WTC11 (cell line): ENCODE results near the gene ALOX12B. TPM values are rescaled to one million over a fixed set of nuclear protein-coding genes. Genes with fewer than 3 reads are reported as not detected.

ENCODE experiments used
- ATAC-seq: fragments of 200-7000 bp; cut with Tn5 transposase; 2 replicates; pipeline ENCODE4 v1.10.0; 2021; ENCODE audit warnings: mild to moderate bottlenecking, moderate library complexity
- CTCF ChIA-PET: fragments of 300-600 bp; sonication (Branson Sonifier 250); formaldehyde crosslinking; loops from one replicate; lab custom pipeline; 2021; ENCODE audit warnings: antibody characterized with exemption; lab: Charles Lee
- POLR2A ChIA-PET: fragments of 350-600 bp; sonication (Branson Sonifier 250); formaldehyde crosslinking; loops from one replicate; lab custom pipeline; 2021; ENCODE audit warnings: antibody characterized with exemption; lab: Charles Lee
- DNase-seq: peaks from one replicate; pipeline ENCODE4 v3.0.0; 2021; ENCODE audit warnings: low spot score
- H3K27ac Mint-ChIP-seq: 2 replicates; pipeline ENCODE4 v1.8.0; 2021; ENCODE audit warnings: mixed read lengths
- H3K27me3 Mint-ChIP-seq: 2 replicates; pipeline ENCODE4 v1.8.0; 2021; ENCODE audit warnings: low read depth, mild to moderate bottlenecking, moderate library complexity, mixed read lengths
- H3K36me3 Mint-ChIP-seq: 2 replicates; pipeline ENCODE4 v1.8.0; 2021; ENCODE audit warnings: mixed read lengths
- H3K4me1 Mint-ChIP-seq: 2 replicates; pipeline ENCODE4 v1.8.0; 2022; ENCODE audit warnings: mixed read lengths
- H3K4me3 Mint-ChIP-seq: 2 replicates; pipeline ENCODE4 v1.8.0; 2021; ENCODE audit warnings: mild to moderate bottlenecking, moderate library complexity, mixed read lengths
- H3K9me3 Mint-ChIP-seq: 2 replicates; pipeline ENCODE4 v1.8.0; 2021; ENCODE audit warnings: mixed read lengths
- ATF1 ChIP-seq: sonication (generic); formaldehyde crosslinking; IDR thresholded peaks from 2 replicates; pipeline ENCODE4 v1.8.1; 2023; ENCODE audit warnings: mild to moderate bottlenecking, moderate library complexity, missing genetic modification reagents
- ATF3 ChIP-seq: sonication (generic); formaldehyde crosslinking; conservative IDR thresholded peaks from 2 replicates; pipeline ENCODE4 v1.8.1; 2022; ENCODE audit warnings: mild to moderate bottlenecking, missing genetic modification reagents
- CBFB ChIP-seq: sonication (generic); formaldehyde crosslinking; IDR thresholded peaks from 2 replicates; pipeline ENCODE4 v1.8.1; 2022; ENCODE audit warnings: mild to moderate bottlenecking, low read depth, missing genetic modification reagents
- CREB1 ChIP-seq: sonication (generic); formaldehyde crosslinking; IDR thresholded peaks from 2 replicates; pipeline ENCODE4 v1.8.0; 2023; ENCODE audit warnings: mild to moderate bottlenecking, missing genetic modification reagents
- CREM ChIP-seq: sonication (generic); formaldehyde crosslinking; IDR thresholded peaks from 2 replicates; pipeline ENCODE4 v1.8.1; 2022; ENCODE audit warnings: mild to moderate bottlenecking, missing genetic modification reagents, moderate library complexity
- ELF4 ChIP-seq: sonication (generic); formaldehyde crosslinking; IDR thresholded peaks from 2 replicates; pipeline ENCODE4 v1.8.1; 2022; ENCODE audit warnings: low read depth, mild to moderate bottlenecking, moderate library complexity, missing genetic modification reagents
- ERG ChIP-seq: fragments of 250-450 bp; sonication (Bioruptor Pico); IDR thresholded peaks from 2 replicates; pipeline ENCODE4 v1.8.0; 2021; ENCODE audit warnings: mild to moderate bottlenecking
- ETV6 ChIP-seq: sonication (generic); formaldehyde crosslinking; IDR thresholded peaks from 2 replicates; pipeline ENCODE4 v1.8.1; 2022; ENCODE audit warnings: mild to moderate bottlenecking, missing genetic modification reagents
- HMGXB4 ChIP-seq: sonication (generic); formaldehyde crosslinking; IDR thresholded peaks from 2 replicates; pipeline ENCODE4 v1.8.1; 2023; ENCODE audit warnings: mild to moderate bottlenecking, moderate library complexity, missing genetic modification reagents
- KAT7 ChIP-seq: sonication (generic); formaldehyde crosslinking; IDR thresholded peaks from 2 replicates; pipeline ENCODE4 v1.8.1; 2023; ENCODE audit warnings: missing genetic modification reagents, mild to moderate bottlenecking, borderline replicate concordance
- NFATC4 ChIP-seq: fragments of 250-450 bp; sonication (Bioruptor Pico); IDR thresholded peaks from 2 replicates; pipeline ENCODE4 v1.9.0; 2021; ENCODE audit warnings: mild to moderate bottlenecking
- NFE2L1 ChIP-seq: sonication (generic); formaldehyde crosslinking; IDR thresholded peaks from 2 replicates; pipeline ENCODE4 v1.8.1; 2023; ENCODE audit warnings: missing genetic modification reagents
- NFYB ChIP-seq: sonication (generic); formaldehyde crosslinking; conservative IDR thresholded peaks from 2 replicates; pipeline ENCODE4 v1.8.0; 2022; ENCODE audit warnings: low read depth, missing genetic modification reagents
- NR2C2 ChIP-seq: sonication (generic); formaldehyde crosslinking; IDR thresholded peaks from 2 replicates; pipeline ENCODE4 v1.8.0; 2022; ENCODE audit warnings: mild to moderate bottlenecking, missing genetic modification reagents
- RELA ChIP-seq: sonication (generic); formaldehyde crosslinking; IDR thresholded peaks from 2 replicates; pipeline ENCODE4 v1.8.1; 2022; ENCODE audit warnings: missing genetic modification reagents, mild to moderate bottlenecking, borderline replicate concordance
- RORB ChIP-seq: fragments of 250-450 bp; sonication (Bioruptor Pico); IDR thresholded peaks from 2 replicates; pipeline ENCODE4 v1.9.0; 2021; ENCODE audit warnings: mild to moderate bottlenecking
- SMAD4 ChIP-seq: sonication (generic); formaldehyde crosslinking; IDR thresholded peaks from 2 replicates; pipeline ENCODE4 v1.8.0; 2022; ENCODE audit warnings: mild to moderate bottlenecking, missing genetic modification reagents
- SOX15 ChIP-seq: fragments of 250-450 bp; sonication (Bioruptor Pico); IDR thresholded peaks from 2 replicates; pipeline ENCODE4 v1.9.0; 2021; ENCODE audit warnings: mild to moderate bottlenecking
- TCF7 ChIP-seq: sonication (generic); formaldehyde crosslinking; IDR thresholded peaks from 2 replicates; pipeline ENCODE4 v1.8.0; 2022; ENCODE audit warnings: mild to moderate bottlenecking, low read depth, missing genetic modification reagents, moderate library complexity
- ZBTB21 ChIP-seq: sonication (generic); formaldehyde crosslinking; IDR thresholded peaks from 2 replicates; pipeline ENCODE4 v1.8.1; 2023; ENCODE audit warnings: mild to moderate bottlenecking, missing genetic modification reagents, borderline replicate concordance
- ZNF138 ChIP-seq: sonication (generic); formaldehyde crosslinking; conservative IDR thresholded peaks from 2 replicates; pipeline ENCODE4 v1.8.1; 2022; ENCODE audit warnings: mild to moderate bottlenecking, moderate library complexity, missing genetic modification reagents
- ZNF219 ChIP-seq: sonication (generic); formaldehyde crosslinking; IDR thresholded peaks from 2 replicates; pipeline ENCODE4 v1.8.0; 2023; ENCODE audit warnings: missing genetic modification reagents, mild to moderate bottlenecking, borderline replicate concordance
- ZNF232 ChIP-seq: sonication (generic); formaldehyde crosslinking; IDR thresholded peaks from 2 replicates; pipeline ENCODE4 v1.8.0; 2022; ENCODE audit warnings: mild to moderate bottlenecking, missing genetic modification reagents
- ZNF317 ChIP-seq: sonication (generic); formaldehyde crosslinking; IDR thresholded peaks from 2 replicates; pipeline ENCODE4 v1.8.1; 2023; ENCODE audit warnings: low read depth, mild to moderate bottlenecking, moderate library complexity, missing genetic modification reagents, borderline replicate concordance
- ZNF396 ChIP-seq: fragments of 250-450 bp; sonication (Bioruptor Pico); IDR thresholded peaks from 2 replicates; pipeline ENCODE4 v1.8.0; 2021; ENCODE audit warnings: mild to moderate bottlenecking, moderate library complexity, borderline replicate concordance
- ZNF416 ChIP-seq: fragments of 250-450 bp; sonication (Bioruptor Pico); IDR thresholded peaks from 2 replicates; pipeline ENCODE4 v1.9.0; 2021; ENCODE audit warnings: mild to moderate bottlenecking, inconsistent platforms
- ZNF425 ChIP-seq: fragments of 250-450 bp; sonication (Bioruptor Pico); conservative IDR thresholded peaks from 2 replicates; pipeline ENCODE4 v1.9.0; 2021; ENCODE audit warnings: mild to moderate bottlenecking
- total RNA-seq: library from RNA; stranded (reverse); gene quantifications from 3 replicates; pipeline ENCODE4 v1.2.3, GENCODE V29; 2021
- TF ChIP-seq, protein P1 (sequence below): sonication (generic); formaldehyde crosslinking; IDR thresholded peaks from 2 replicates; pipeline ENCODE4 v1.8.1; 2023; ENCODE audit warnings: mild to moderate bottlenecking, missing genetic modification reagents
- TF ChIP-seq, protein P2 (sequence below): sonication (generic); formaldehyde crosslinking; conservative IDR thresholded peaks from 2 replicates; pipeline ENCODE4 v1.8.1; 2023; ENCODE audit warnings: mild to moderate bottlenecking, low read depth, missing genetic modification reagents, moderate library complexity

ALOX12B gene
- total RNA-seq, 1 experiment from 2014 or later: 0.72 TPM

DNA sequence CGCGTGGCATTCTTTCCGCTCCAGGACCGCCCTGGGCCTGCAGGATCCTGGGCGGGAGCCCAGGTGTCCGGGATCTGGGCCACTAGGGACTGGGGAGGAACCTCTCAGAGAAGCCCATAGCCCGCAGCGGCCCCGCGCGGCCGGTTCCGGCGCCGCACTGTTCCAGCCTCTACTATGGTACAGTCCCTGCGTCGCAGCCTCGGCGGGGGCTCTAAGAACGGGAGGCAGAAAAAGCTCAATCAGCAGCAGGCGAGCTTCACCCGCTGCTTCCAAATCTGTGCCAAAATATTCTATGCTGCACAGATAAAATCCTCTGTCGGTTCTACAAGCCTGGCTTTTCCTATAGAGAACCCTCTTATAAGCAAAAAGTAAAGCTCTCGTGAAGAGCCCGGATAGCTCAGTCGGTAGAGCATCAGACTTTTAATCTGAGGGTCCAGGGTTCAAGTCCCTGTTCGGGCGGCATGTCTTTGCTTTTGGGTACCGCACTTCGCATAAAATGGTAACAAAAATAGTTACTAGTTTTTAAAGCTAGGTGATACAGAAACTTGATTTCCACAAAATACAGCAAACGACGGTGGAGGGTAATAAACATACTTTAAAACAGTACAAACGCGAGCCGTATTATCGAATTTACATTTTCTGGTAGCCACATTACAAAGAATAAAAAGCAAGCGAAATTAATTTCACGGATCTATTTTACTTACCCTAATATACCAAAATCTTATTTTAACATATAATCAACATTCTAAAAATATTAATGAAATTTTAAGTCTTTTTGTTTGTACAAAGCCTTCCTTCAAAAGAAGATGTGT lies 31.5 kb upstream of the ALOX12B start:
- ATAC-seq: peak; percentile 44
- peak; percentile 91 for DNase-seq
- Mint-ChIP-seq H3K27me3 (peaks cover 73% of the 10 kb centered on the region), H3K9me3 (no peaks in the 10 kb centered on the region), H3K27ac (0 out of 2 replicates have a peak overlapping the region, but pooled peaks have one; percentile 69), H3K36me3 (no peaks in the 10 kb centered on the region), H3K4me1 (peaks cover 9% of the 10 kb centered on the region), H3K4me3 (peak overlapping the region; percentile 85)
- ChIA-PET CTCF (interaction anchor here (0.6 to 9.8 kb wide), 38 partner anchors 10 to 494 kb away, joined by 3 to 118 read pairs (median 5); partner anchors contain the start of genes AURKB, CYB5D1, KCNAB3 and KRABD2), POLR2A (interaction anchor here (0.6 to 1.3 kb wide), 6 partner anchors 15 to 257 kb away, joined by 3 to 7 read pairs (median 4); partner anchors contain the start of gene KRABD2)
- TF ChIP-seq ELF4: no peak
- TF ChIP-seq ZNF396 (CRISPR knock-in tag): no peak
- TF ChIP-seq NFYB (CRISPR knock-in tag): no peak
- TF ChIP-seq HMGXB4 (CRISPR knock-in tag): peak; percentile 83
- no peak for TF ChIP-seq SOX15 (CRISPR knock-in tag)
- TF ChIP-seq TCF7: no peak
- 0 out of 2 replicates have a peak, but pooled peaks have one; percentile 26 for TF ChIP-seq RELA (CRISPR knock-in tag)
- no peak for TF ChIP-seq NFE2L1
- no peak for TF ChIP-seq ZNF219 (CRISPR knock-in tag)
- TF ChIP-seq ERG (CRISPR knock-in tag): no peak
- TF ChIP-seq KAT7 (CRISPR knock-in tag): no peak
- TF ChIP-seq ZNF416 (CRISPR knock-in tag): no peak
- TF ChIP-seq, protein P1, sequence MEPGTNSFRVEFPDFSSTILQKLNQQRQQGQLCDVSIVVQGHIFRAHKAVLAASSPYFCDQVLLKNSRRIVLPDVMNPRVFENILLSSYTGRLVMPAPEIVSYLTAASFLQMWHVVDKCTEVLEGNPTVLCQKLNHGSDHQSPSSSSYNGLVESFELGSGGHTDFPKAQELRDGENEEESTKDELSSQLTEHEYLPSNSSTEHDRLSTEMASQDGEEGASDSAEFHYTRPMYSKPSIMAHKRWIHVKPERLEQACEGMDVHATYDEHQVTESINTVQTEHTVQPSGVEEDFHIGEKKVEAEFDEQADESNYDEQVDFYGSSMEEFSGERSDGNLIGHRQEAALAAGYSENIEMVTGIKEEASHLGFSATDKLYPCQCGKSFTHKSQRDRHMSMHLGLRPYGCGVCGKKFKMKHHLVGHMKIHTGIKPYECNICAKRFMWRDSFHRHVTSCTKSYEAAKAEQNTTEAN (CRISPR knock-in tag): no peak
- TF ChIP-seq ZNF425 (CRISPR knock-in tag): no peak
- no peak for TF ChIP-seq ATF3
- no peak for TF ChIP-seq CREM
- TF ChIP-seq, protein P2, sequence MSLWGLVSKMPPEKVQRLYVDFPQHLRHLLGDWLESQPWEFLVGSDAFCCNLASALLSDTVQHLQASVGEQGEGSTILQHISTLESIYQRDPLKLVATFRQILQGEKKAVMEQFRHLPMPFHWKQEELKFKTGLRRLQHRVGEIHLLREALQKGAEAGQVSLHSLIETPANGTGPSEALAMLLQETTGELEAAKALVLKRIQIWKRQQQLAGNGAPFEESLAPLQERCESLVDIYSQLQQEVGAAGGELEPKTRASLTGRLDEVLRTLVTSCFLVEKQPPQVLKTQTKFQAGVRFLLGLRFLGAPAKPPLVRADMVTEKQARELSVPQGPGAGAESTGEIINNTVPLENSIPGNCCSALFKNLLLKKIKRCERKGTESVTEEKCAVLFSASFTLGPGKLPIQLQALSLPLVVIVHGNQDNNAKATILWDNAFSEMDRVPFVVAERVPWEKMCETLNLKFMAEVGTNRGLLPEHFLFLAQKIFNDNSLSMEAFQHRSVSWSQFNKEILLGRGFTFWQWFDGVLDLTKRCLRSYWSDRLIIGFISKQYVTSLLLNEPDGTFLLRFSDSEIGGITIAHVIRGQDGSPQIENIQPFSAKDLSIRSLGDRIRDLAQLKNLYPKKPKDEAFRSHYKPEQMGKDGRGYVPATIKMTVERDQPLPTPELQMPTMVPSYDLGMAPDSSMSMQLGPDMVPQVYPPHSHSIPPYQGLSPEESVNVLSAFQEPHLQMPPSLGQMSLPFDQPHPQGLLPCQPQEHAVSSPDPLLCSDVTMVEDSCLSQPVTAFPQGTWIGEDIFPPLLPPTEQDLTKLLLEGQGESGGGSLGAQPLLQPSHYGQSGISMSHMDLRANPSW (CRISPR knock-in tag): no peak
- TF ChIP-seq ZNF232 (CRISPR knock-in tag): no peak
- no peak for TF ChIP-seq ZNF317 (CRISPR knock-in tag)
- no peak for TF ChIP-seq RORB (CRISPR knock-in tag)
- TF ChIP-seq NFATC4: no peak
- TF ChIP-seq CBFB (CRISPR knock-in tag): no peak
- TF ChIP-seq CREB1 (CRISPR knock-in tag): no peak
- TF ChIP-seq NR2C2 (CRISPR knock-in tag): no peak
- no peak; the same call in 1 of the 2 replicates for TF ChIP-seq ZNF138 (CRISPR knock-in tag)
- no peak for TF ChIP-seq ATF1 (CRISPR knock-in tag)
- 0 out of 2 replicates have a peak, but pooled peaks have one; percentile 10 for TF ChIP-seq ZBTB21 (CRISPR knock-in tag)
- TF ChIP-seq SMAD4 (CRISPR knock-in tag): no peak
- TF ChIP-seq ETV6 (CRISPR knock-in tag): no peak
